ENCODE results near the gene GNG8.

- TF ChIP-seq ZNF761 (CRISPR knock-in tag; conservative IDR thresholded peaks at IDR 0.05) (no peak), LCORL (IDR thresholded peaks at IDR 0.05) (no peak), LCORL (CRISPR knock-in tag; IDR thresholded peaks at IDR 0.05) (no peak), SP1 (IDR thresholded peaks at IDR 0.05) (no peak), SP1 (CRISPR knock-in tag; IDR thresholded peaks at IDR 0.05) (no peak), POLR2AphosphoS5 (IDR thresholded peaks at IDR 0.05; ENCODE audit: low read depth, low read length) (no peak), TBL1XR1 (IDR thresholded peaks at IDR 0.05; ENCODE audit: borderline replicate concordance, low read length, partially characterized antibody) (no peak), ZNF407 (CRISPR knock-in tag; IDR thresholded peaks at IDR 0.05; ENCODE audit: not compliant biosample characterization) (no peak), KAT2B (IDR thresholded peaks at IDR 0.05; ENCODE audit: borderline replicate concordance, low read depth, low read length) (no peak), CBFB (CRISPR knock-in tag; IDR thresholded peaks at IDR 0.05) (no peak)
Observed at GRCh38 chr19:46622118-46622446, 13.9 kb downstream of the GNG8 start.
